Thymus (tissue), 11 donors: Measurements from ENCODE around the gene IL5. TPM values are rescaled to one million over a fixed set of nuclear protein-coding genes. Genes with fewer than 3 reads are reported as not detected.
"Not testable (repeated sequence)": the region's sequence is repeated elsewhere in the genome, so short reads cannot be mapped to it uniquely, and the experiment has no call there.

Experiments used
- DNase-seq, 9 donors: peaks; one replicate each; pipeline ENCODE4 v3.0.0-alpha.2; 2013; ENCODE audit warnings: low spot score in 9 of 9, low read depth in 6 of 9, missing footprints in 1 of 9
- H3K27ac ChIP-seq, 2 donors: one replicate each; pipeline ENCODE4 v1.5.1; 2013; ENCODE audit warnings: control low read depth in 1 of 2, low read depth in 1 of 2, low read length in 1 of 2, mild to moderate bottlenecking in 1 of 2, moderate library complexity in 1 of 2
- H3K27me3 ChIP-seq, 2 donors: one replicate each; pipeline ENCODE4 v1.5.1; 2013; ENCODE audit warnings: low read length in 1 of 2; ENCODE audit not compliant: control insufficient read depth in 2 of 2, insufficient read depth in 1 of 2
- H3K36me3 ChIP-seq, 2 donors: one replicate each; pipeline ENCODE4 v1.5.1; 2013; ENCODE audit warnings: low read length in 1 of 2, mild to moderate bottlenecking in 1 of 2, moderate library complexity in 1 of 2; ENCODE audit not compliant: control insufficient read depth in 2 of 2, insufficient read depth in 2 of 2
- H3K4me1 ChIP-seq, 2 donors: one replicate each; pipeline ENCODE4 v1.5.1; 2013; ENCODE audit warnings: low read length in 2 of 2; ENCODE audit not compliant: control insufficient read depth in 2 of 2, insufficient read depth in 2 of 2
- H3K4me3 ChIP-seq, 2 donors: one replicate each; pipeline ENCODE4 v1.5.1; 2013; ENCODE audit warnings: low read length in 2 of 2, control low read depth in 1 of 2, mild to moderate bottlenecking in 1 of 2
- H3K9me3 ChIP-seq, 2 donors: one replicate each; pipeline ENCODE4 v1.5.1; 2013; ENCODE audit warnings: low read length in 1 of 2, mild to moderate bottlenecking in 1 of 2; ENCODE audit not compliant: control insufficient read depth in 2 of 2, insufficient read depth in 1 of 2
- WGBS: extraction: QIAGEN DNeasy Blood & Tissue Kit; methylation state at CpG from one replicate; pipeline ENCODE4 v1.1.7; 2013; 5-methylcytosine and 5-hydroxymethylcytosine counted together
- polyA plus RNA-seq: library from polyadenylated mRNA; stranded (reverse); fragments of 200-250 nt; gene quantifications from one replicate; pipeline ENCODE4 v1.2.3, GENCODE V29; 2013
- total RNA-seq: library from RNA; stranded (reverse); fragments of 120-200 nt; gene quantifications from one replicate; pipeline ENCODE4 v1.2.4, GENCODE V29; 2013
- donor health status: healthy.

IL5 gene
- total and polyA plus RNA-seq, 2 donors, result 0.43 TPM; not detected in 1

DNA sequence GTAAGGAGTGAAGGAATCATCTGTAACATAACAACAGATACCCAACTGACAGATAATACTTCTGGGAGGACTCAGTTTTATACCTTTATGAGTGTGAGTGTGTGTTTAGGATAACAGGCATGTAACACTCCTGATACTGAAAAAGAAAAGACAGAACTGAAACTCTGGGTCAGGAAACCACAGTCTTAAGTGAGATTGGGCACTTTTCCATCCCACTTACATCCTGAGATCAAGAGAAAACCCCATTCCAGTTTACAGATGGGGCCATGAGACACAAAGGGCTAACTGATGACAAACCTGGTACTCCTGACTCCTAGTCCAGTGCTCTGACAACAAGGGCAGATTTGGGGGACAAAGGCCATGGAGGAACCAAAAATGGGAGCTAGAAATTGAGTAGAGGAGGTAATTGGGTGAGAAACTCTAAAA is 18.0 kb downstream of the IL5 start:
- H3K4me1 ChIP-seq, result peaks cover 4 to 15% of the 10 kb centered on the region in 2 donors

GRCh38 chr5:132524877-132525276 is 18.4 kb downstream of the IL5 start:
- 95% methylated on average over 5 of the region's 5 CpGs for WGBS
- not testable (repeated sequence) for H3K9me3 ChIP-seq, H3K36me3 ChIP-seq, H3K27me3 ChIP-seq, DNase-seq, H3K27ac ChIP-seq, H3K4me3 ChIP-seq
- H3K4me1 ChIP-seq, result peaks cover 4 to 15% of the 10 kb centered on the region in 2 donors

More for the DNA sequence above, 18.0 kb downstream of the IL5 start:
- no peaks in the 10 kb centered on the region for H3K9me3 ChIP-seq
- H3K27me3 ChIP-seq, result no peaks in the 10 kb centered on the region
- no peak for DNase-seq
- no peaks in the 10 kb centered on the region for H3K36me3 ChIP-seq
- H3K4me3 ChIP-seq, result no peak overlapping the region
- H3K27ac ChIP-seq, result no peak overlapping the region

GRCh38 chr5:132522067-132522466 is 21.3 kb downstream of the IL5 start:
- not testable (repeated sequence) for DNase-seq, H3K4me3 ChIP-seq, H3K27me3 ChIP-seq, H3K27ac ChIP-seq, H3K36me3 ChIP-seq, H3K4me1 ChIP-seq, H3K9me3 ChIP-seq
- 98% methylated on average over 1 of the region's 1 CpG for WGBS

DNA sequence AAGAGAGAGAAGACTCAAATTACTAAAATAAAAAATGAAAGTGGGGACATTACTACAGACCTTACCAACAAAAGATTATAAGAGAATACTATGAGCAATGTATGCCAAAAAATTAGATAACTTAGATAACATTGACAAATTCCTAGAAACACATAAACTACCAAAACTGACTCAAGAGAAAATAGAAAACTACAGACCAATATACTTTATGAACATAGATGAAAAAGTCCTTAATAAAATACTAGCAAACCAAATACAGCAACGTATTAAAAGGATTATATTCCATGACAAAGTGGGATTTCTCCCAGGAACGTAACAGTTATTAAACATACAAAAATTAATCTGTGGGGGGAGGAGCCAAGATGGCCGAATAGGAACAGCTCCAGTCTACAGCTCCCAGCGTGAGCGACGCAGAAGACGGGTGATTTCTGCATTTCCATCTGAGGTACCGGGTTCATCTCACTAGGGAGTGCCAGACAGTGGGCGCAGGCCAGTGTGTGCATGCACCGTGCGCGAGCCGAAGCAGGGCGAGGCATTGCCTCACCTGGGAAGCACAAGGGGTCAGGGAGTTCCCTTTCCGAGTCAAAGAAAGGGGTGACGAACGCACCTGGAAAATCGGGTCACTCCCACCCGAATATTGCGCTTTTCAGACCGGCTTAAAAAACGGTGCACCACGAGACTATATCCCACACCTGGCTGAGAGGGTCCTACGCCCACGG is 29.5 kb downstream of the IL5 start:
- 92% methylated on average over 12 of the region's 25 CpGs for WGBS
- H3K27ac ChIP-seq, result not testable (repeated sequence)

GRCh38 chr5:132510076-132510475 is 33.2 kb downstream of the IL5 start:
- Histone ChIP-seq H3K36me3 (no peaks in the 10 kb centered on the region), H3K9me3 (no peaks in the 10 kb centered on the region), H3K4me1 (no peaks in the 10 kb centered on the region), H3K27ac (no peak overlapping the region), H3K4me3 (no peak overlapping the region), H3K27me3 (no peaks in the 10 kb centered on the region)
- no peak for DNase-seq

More for the DNA sequence above, 29.5 kb downstream of the IL5 start:
- not testable (repeated sequence) for H3K36me3 ChIP-seq, H3K4me3 ChIP-seq, H3K4me1 ChIP-seq, H3K27me3 ChIP-seq, H3K9me3 ChIP-seq, DNase-seq

GRCh38 chr5:132506094-132506692 is 37.1 kb downstream of the IL5 start:
- WGBS, result 75% methylated on average over 1 of the region's 1 CpG
- Histone ChIP-seq H3K36me3 (no peaks in the 10 kb centered on the region), H3K4me1 (peaks cover 0 to 5% of the 10 kb centered on the region in 2 donors), H3K4me3 (no peak overlapping the region), H3K9me3 (no peaks in the 10 kb centered on the region), H3K27me3 (no peaks in the 10 kb centered on the region), H3K27ac (no peak overlapping the region)
- DNase-seq, result peak in 1 of 9 donors; percentile 22

- no peaks in the 10 kb centered on the region for H3K36me3 ChIP-seq
- H3K9me3 ChIP-seq, result no peaks in the 10 kb centered on the region
- no peak overlapping the region for H3K4me3 ChIP-seq
- no peak for DNase-seq
- no peaks in the 10 kb centered on the region for H3K27me3 ChIP-seq
- WGBS, result 93% methylated on average over 2 of the region's 2 CpGs
- no peak overlapping the region for H3K27ac ChIP-seq
- peaks cover 0 to 11% of the 10 kb centered on the region in 2 donors for H3K4me1 ChIP-seq
These were observed 37.7 kb downstream of the IL5 start for GRCh38 chr5:132505641-132506040.

GRCh38 chr5:132504746-132505145 is 38.6 kb downstream of the IL5 start:
- Histone ChIP-seq H3K9me3 (no peaks in the 10 kb centered on the region), H3K4me3 (no peak overlapping the region), H3K36me3 (no peaks in the 10 kb centered on the region), H3K4me1 (peaks cover 0 to 20% of the 10 kb centered on the region in 2 donors), H3K27me3 (no peaks in the 10 kb centered on the region), H3K27ac (no peak overlapping the region)
- no peak for DNase-seq
- WGBS, result 95% methylated on average over 4 of the region's 4 CpGs

- Histone ChIP-seq H3K4me1 (peaks cover 0 to 33% of the 10 kb centered on the region in 2 donors), H3K36me3 (no peaks in the 10 kb centered on the region), H3K27ac (no peak overlapping the region), H3K4me3 (no peak overlapping the region), H3K27me3 (no peaks in the 10 kb centered on the region), H3K9me3 (no peaks in the 10 kb centered on the region)
- no peak for DNase-seq
- 97% methylated on average over 4 of the region's 4 CpGs for WGBS
These were observed 40.1 kb downstream of the IL5 start for GRCh38 chr5:132503244-132503643.
